ENCODE results near the gene OR6X1.
"Not testable (repeated sequence)": the region's sequence is repeated elsewhere in the genome, so short reads cannot be mapped to it uniquely, and the experiment has no call there.

Gene OR6X1

DNA sequence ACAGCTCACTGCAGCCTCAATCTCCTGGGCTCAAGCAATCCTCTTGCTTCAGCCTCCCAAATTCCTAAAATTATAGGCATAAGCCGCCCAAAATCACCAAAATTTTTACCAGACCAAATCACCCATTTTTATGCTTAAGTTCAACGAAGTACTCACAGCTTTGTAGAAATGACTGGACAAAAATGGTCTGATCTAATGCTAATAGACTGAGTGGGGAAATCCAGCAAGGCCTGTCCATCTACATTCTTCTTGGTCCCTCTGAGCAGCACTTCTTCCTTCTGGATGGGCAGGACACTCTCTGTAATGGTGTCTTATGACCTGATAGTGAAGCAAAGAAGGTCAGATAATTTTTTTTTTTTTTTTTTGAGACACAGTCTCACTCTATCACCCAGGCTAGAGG, 18.7 kb upstream of the OR6X1 start:
- no peak overlapping the region for H3K4me3 ChIP-seq (ENCODE audit: low read length)
- TF ChIP-seq ZNF274 (IDR thresholded peaks at IDR 0.05; ENCODE audit: low read depth, low read length) = no peak

DNA sequence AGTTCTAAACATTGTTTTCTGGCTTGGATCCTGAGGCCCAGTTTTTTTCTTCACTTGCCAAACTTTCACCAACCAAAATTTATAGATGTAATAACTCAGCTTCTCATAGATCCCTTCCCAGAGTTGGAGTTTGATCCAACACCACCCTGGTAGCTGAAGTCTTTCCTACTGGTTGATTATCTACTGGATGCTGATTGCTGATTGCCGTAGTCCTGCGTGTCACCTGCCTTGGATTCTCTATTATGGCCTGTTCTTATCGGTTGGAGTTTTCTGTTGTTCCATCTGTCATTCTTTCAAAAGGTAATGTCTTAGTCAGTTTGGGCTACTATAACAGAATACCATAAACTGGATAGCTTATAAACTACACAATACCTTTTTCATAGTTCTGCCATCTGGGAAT, 17.3 kb upstream of the OR6X1 start:
- H3K4me3 ChIP-seq (ENCODE audit: low read length) = no peak overlapping the region
- TF ChIP-seq ZNF274 (IDR thresholded peaks at IDR 0.05; ENCODE audit: low read depth, low read length) = no peak

DNA sequence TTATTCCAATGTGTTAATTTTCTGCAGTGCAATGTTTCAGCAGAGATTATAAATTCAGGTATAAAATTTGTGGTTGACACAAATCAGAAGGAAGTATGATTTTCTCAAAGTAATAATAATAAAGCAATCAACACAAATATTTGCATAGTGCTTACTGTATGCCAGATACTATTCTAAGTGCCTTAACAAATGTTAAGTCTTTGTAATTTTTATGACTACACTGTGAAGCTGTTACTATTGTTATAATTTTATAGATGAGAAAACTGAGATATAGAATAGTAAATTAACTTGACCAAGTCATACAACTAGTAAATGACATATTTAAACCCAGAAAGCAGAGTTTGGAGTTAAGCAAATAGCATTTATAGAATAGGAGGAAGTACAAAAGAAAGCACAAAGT, 16.4 kb upstream of the OR6X1 start:
- TF ChIP-seq ZNF274 (IDR thresholded peaks at IDR 0.05; ENCODE audit: low read depth, low read length) = no peak
- H3K4me3 ChIP-seq (ENCODE audit: low read length) = no peak overlapping the region

DNA sequence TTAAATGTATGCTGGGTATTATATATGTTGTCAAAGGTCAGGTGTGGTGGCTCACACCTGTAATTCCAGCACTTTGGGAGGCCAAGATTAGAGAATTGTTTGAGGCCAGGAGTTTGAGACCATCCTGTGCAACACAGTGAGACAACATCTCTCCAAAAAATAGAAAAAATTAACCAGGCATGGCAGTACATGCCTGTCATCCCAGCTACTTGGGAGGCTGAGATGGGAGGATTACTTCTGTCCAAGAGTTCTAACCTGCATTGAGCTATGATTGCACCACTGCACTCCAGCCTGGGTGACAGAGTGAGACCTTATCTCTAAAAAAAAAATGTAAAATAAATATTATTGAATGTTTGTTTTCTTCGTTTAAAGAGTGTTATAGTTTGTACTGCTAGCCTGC, 11.3 kb upstream of the OR6X1 start:
- TF ChIP-seq ZNF274 (IDR thresholded peaks at IDR 0.05; ENCODE audit: low read depth, low read length) = no peak
- H3K4me3 ChIP-seq (ENCODE audit: low read length) = no peak overlapping the region

DNA sequence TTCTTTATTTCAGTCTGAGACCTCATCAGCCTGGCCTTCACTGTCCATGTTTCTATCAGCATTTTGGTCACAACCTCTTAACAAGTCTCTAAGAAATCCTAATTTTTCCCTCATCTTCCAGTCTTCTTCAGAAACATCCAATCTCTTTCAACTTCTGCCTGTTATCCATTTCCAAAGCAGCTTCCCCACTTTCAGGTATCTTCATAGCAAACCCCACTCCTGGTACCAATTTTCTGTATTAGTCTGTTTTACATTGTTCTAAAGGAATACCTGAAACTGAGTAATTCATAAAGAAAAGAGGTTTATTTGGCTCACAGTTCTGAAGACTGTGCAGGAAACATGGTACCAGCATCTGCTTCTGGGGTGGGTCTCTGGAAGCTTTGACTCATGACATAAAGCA, 8.1 kb upstream of the OR6X1 start:
- no peak for TF ChIP-seq ZNF274 (IDR thresholded peaks at IDR 0.05; ENCODE audit: low read depth, low read length)

DNA sequence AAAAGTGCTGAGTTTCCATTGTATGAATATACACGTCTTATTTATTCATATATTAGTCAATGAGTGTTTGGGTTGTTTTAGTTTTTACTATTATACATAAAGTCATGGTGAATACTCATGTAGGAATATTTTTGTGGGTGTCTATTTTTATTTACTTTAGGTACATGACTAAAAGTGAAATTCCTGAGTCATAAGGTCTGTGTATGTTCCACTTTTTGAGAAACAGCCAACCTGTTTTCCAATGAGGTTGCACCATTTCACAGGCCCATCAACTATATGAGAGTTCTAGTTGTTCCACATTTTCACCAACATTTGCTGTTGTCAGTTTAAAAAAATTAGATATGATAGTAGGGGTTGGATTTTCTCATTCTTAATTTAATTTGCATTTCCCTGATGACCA, 6.6 kb upstream of the OR6X1 start:
- no peak overlapping the region for H3K4me3 ChIP-seq (ENCODE audit: low read length)
- TF ChIP-seq ZNF274 (IDR thresholded peaks at IDR 0.05; ENCODE audit: low read depth, low read length) = no peak

More for the DNA sequence above, 8.1 kb upstream of the OR6X1 start:
- H3K4me3 ChIP-seq (ENCODE audit: low read length) = no peak overlapping the region

DNA sequence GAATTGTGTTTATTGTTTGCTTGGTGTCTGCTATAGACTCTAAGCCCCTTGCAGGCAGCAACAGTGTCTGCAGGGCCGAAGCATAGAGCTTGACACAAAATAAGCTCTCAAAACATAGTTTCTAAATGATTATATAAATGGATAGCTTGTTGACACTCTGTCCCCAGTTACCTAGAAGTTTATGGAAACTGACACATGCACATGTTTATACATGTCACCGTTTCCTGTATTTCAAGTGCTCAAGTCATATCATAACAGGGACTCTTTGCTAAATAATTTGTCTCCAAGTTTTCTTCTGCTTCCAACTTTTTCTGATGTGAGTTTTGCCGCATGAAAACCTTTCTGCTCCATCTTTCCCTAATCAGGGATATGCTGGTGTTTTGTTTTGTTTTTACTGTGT, 3.7 kb upstream of the OR6X1 start:
- TF ChIP-seq ZNF274 (IDR thresholded peaks at IDR 0.05; ENCODE audit: low read depth, low read length) = no peak
- H3K4me3 ChIP-seq (ENCODE audit: low read length) = no peak overlapping the region

DNA sequence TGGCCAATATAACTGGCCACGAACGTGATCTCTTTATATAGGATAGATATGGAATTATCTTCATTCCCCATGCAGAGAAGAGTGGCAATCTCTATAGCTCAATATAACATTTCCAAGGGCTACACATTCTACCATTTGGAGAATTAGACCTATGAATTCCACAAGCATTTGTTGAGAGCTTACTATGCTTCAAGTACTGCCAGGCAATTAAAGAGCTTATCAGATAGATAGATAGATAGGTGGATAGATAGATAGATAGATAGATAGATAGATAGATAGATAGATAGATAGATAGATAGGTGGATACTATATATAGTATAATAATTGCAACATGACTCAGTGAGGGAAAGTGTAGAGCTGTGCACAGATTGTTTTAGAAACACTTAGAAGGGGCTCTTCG, 1.5 kb upstream of the OR6X1 start:
- no peak overlapping the region for H3K4me3 ChIP-seq (ENCODE audit: low read length)
- TF ChIP-seq ZNF274 (IDR thresholded peaks at IDR 0.05; ENCODE audit: low read depth, low read length) = no peak

DNA sequence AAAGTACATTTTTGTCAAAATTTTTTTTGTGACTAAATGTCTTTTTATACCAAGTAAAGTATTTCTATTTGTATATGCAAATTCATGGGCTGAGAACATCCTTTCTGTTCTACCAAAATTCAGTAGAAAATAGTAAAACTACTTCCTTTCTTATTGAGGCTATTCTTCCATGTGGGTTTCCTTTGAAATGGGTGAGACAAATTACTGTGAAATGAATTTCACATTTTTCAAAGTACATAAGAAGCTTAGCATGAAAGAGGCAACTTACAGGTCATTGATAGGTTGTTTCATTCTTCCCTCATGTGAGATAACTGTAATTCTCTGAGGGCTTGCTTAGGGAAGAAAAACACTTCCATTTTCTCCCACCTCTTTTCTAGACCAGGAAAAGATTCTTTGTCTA, 1.0 kb upstream of the OR6X1 start:
- no peak overlapping the region for H3K4me3 ChIP-seq (ENCODE audit: low read length)
- no peak for TF ChIP-seq ZNF274 (IDR thresholded peaks at IDR 0.05; ENCODE audit: low read depth, low read length)

DNA sequence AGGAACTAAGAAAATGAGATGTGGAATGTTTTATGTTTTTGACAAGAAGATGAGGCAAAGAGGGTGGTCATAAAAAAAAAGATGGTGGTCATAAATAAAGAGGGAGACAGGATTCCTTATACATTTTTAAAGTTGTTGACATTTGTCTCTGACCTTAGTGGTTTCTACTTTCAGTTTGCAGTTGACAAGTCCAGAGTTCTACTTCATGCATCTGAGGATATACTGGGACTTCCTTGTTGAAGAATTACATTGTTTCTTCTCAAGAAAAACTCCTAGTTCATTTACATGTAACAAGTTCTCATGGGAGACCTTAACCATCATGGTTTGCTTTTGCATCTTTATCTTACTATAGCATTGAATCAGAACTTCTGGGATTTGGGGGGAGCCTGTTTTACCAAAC, 1.2 kb downstream of the OR6X1 start:
- no peak overlapping the region for H3K4me3 ChIP-seq (ENCODE audit: low read length)
- TF ChIP-seq ZNF274 (IDR thresholded peaks at IDR 0.05; ENCODE audit: low read depth, low read length) = no peak

DNA sequence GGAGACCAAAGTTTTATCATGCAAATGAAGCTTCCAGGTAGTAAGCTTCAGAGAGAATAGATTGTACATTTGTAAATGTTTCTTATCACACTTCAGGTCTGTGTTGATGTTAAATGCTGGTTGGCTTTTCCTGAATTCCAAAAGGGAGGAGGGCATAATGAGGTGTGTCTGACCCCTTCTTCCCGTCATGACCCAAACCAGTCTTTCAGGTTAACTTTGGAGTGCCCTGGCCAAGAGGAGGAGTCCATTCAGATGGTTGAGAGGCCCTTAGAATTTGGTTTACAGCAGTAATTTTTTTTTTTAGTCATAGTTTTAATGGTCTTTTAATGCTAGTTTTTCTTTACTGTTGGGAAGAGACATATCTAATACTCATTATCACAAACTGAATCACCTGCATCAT, 2.5 kb downstream of the OR6X1 start:
- H3K4me3 ChIP-seq (ENCODE audit: low read length) = no peak overlapping the region
- TF ChIP-seq ZNF274 (IDR thresholded peaks at IDR 0.05; ENCODE audit: low read depth, low read length) = no peak

DNA sequence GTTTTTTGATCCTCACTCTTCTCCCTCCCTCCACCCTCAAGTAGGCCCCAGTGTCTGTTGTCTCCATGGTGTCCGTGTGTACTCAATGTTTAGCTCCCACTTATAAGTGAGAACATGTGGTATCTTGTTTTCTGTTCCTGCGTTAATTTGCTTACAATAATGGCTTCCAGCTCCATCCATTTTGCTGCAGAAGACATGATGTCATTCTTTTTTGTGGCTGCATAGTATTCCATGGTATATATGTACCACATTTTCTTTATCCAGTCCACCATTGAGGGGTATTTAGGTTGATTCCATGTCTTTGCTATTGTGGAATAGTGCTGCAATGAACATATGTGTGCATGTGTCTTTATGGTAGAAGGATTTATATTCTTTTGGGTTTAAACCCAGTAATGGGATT, 6.0 kb downstream of the OR6X1 start:
- not testable (repeated sequence) for H3K4me3 ChIP-seq (ENCODE audit: low read length)

DNA sequence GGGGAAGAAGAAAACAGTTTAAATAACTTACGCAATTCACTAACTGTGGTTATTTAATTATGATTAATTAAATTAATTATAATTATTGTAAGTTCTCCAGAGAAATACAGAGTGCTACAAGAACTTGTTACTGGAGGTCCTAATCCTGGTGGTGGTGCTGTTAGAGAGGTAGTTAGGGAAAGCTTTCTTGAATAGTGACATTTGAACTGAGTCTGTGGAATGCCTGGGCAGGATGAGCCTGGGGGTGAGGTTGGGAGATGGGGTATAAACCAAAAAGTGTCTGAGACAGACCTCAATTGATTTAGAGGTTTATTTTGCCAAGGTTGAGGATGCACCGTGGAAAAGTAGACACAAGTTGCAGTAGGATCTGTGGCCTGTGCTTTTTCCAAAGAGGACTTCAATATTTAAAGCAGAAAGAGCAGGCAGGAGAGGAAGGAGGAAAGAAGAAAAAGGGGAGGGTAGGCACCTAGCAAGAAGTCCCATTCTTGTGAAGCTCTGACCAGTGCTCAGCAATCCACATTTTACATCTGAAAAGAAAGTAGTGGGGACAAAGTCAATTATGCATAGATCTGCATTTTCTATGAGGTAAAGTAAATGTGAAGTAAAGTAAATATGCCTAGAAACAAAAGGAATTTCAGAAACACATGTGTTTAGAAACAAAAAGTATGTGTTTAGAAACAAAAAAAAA, 8.4 kb downstream of the OR6X1 start:
- no peak overlapping the region for H3K4me3 ChIP-seq (ENCODE audit: low read length)
- no peak for TF ChIP-seq ZNF274 (IDR thresholded peaks at IDR 0.05; ENCODE audit: low read depth, low read length)

DNA sequence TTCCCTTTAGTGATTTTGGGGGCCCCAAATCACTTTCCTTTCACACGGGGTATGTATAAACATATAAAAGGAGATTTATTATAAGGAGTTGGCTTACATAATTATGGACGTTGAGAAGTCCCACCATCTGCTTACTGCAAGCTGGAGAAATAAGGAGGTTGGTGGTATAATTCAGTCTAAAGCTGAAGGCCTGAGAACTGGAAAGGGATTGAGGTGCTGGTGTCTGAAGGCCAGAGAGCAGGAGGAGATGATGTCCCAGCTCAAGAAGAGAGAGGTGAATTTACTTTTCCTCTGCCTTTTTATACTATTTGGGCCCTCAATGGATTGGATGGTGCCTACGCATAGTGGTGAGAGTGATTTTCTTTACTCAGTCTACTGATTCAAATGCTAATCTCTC, 11.6 kb downstream of the OR6X1 start:
- TF ChIP-seq ZNF274 (IDR thresholded peaks at IDR 0.05; ENCODE audit: low read depth, low read length) = no peak
- no peak overlapping the region for H3K4me3 ChIP-seq (ENCODE audit: low read length)

DNA sequence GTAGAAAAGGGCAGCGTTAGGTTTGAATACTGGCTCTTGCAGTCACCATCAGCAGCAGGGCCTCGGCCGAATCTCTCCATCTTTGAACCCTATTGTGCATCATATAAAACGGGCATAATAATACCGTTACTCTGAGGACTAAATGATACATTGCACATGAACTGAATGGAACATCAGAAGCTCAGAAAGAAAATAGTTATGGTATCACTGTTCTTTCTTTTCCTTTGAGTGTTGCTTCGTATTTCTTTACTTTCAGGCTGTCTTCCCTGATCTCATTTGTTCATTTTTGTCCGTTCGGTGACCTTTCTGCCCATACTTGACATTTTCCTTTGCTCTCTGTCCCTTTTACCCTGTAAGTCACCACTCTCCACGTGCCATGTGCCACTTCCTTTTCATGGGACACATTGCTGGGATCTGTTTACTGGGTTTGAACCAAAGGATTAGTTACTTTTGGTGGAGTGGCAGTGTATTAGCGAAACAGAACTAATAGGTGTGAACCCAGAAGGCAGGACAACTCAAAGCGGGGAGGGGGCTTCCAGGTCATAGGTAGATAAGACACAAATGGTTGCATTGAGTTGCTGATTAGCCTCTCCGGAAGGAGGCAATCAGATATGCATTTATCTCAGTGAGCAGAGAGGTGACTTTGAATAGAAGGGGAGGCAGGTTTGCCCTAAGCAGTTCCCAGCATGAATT, 12.1 kb downstream of the OR6X1 start:
- peak overlapping the region; percentile 60 for H3K4me3 ChIP-seq (ENCODE audit: low read length)
- no peak for TF ChIP-seq ZNF274 (IDR thresholded peaks at IDR 0.05; ENCODE audit: low read depth, low read length)
